DMS153 treated with DMSO at 0.1 percent for 48 hours (cell line): ENCODE results near the gene EEF2KMT.
A peak's percentile ranks its signal among the peaks of the same experiment; 100 is the strongest.
"Not testable (repeated sequence)": the region's sequence is repeated elsewhere in the genome, so short reads cannot be mapped to it uniquely, and the experiment has no call there.

Experiments used
- DNase-seq: peaks from one replicate; lab custom pipeline; 2025; ENCODE audit not compliant: unreplicated experiment; lab: John Stamatoyannopoulos, UW

Gene EEF2KMT

GRCh38 chr16:5071681-5072333 is 25.8 kb downstream of the EEF2KMT start, which contains the start of gene ALG1:
TSS of gene ALG1 (plus strand) at chr16:5071843. CDS start at chr16:5071850, 7 bp downstream.
- peak; percentile 55 for DNase-seq

DNA sequence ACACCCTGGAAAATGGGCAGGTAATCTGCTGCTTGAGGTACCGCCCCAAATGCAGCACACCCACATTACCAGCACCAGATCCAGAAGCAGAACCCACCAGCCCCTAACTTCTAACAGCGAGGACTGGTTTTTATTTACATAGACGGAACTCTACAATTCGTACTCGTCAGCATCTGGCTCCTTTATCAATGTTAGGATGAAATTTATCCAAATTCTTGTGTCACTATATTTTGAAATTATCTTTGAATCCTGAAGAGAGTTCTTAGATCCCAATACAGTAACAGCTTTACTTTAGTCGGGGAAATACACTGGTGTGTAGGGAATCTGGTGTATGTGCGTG is 26.3 kb downstream of the EEF2KMT start:
- no peak for DNase-seq

GRCh38 chr16:5070431-5071186 is 27.0 kb downstream of the EEF2KMT start:
- no peak for DNase-seq

DNA sequence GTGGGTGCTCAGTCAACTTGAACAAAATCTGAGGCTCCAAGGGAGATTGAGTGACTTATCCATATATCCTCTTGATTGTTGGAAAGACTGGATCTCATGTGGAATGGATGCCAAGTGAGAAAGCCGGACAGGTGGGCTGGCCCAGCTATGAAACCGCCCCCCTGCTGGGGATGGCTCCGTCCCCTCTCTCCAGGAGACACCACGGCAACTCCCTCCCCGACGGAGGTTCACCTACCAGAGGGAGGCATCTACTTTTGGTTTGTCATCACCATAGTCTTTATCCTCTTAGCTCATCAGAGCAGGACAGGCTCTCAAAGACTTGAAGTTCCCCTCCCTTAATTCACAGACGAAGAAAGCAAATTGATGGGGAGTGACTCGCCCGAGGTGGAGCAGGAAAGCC is 27.7 kb downstream of the EEF2KMT start:
- no peak for DNase-seq

DNA sequence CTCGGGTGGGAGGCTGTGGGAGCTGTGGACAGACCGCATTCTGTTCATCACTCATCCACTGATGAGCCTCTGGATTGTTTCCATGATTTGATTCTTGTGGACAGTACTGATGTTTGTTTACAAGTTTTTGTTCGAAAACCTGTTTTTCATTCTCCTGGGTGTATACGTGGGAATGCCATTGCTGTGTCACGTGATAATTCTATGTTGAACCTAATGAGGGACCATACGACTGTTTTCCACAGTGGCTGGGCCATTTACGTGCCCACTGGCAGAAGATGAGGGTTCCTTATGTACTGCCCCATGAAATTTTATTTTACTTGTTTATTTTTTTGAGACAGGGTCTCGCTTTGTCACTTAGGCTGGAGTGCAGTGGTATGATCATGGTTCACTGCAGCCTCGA is 28.5 kb downstream of the EEF2KMT start:
- DNase-seq, result no peak

GRCh38 chr16:5066511-5066910 is 31.1 kb downstream of the EEF2KMT start:
- no peak for DNase-seq

DNA sequence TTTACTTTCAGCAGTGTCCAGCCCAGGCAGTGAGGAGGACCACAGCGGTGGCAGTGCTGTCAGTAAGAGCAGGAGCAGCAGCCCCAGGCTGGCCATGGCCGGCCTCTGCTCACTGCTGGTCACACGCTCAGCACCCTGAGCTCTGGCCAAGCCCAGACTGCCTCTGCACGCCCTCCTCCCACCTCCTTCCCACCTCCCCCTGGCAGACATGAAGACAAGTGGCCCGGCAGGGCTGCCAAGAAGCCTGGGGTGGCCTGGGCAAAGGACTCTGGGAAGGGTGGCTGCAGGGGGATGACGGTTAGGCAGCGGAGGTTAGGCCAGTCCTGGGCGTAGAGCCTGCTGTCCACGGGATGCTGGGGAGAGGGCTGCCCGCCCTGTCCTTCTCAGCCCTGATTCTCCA is 31.8 kb downstream of the EEF2KMT start, which contains the start of gene C16orf89:
TSS of gene C16orf89 (minus strand) at position 144 of the 400 bp plus-strand sequence. CDS start at position 96, 48 bp downstream.
- DNase-seq, result no peak

GRCh38 chr16:5065326-5065725 is 32.3 kb downstream of the EEF2KMT start:
- DNase-seq, result no peak

DNA sequence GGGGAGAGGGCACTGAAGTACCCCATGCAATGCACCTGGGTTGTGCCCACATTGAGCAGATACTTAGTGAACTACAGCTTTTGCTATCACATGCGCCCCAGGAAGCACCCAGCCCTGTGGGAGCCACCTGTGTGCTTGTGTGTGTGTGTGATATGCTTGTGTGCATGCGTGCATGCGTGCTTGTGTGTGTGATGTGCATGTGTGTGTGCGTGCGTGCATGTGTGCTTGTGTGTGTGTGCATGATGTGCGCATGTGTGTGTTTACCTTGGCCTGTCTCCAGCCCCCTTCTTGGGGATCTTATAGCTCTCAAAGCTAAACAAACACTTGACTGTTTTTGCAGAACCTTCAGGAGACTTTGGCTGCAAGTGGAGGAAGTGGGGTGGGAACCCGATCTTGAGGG is 32.7 kb downstream of the EEF2KMT start:
- DNase-seq, result no peak

DNA sequence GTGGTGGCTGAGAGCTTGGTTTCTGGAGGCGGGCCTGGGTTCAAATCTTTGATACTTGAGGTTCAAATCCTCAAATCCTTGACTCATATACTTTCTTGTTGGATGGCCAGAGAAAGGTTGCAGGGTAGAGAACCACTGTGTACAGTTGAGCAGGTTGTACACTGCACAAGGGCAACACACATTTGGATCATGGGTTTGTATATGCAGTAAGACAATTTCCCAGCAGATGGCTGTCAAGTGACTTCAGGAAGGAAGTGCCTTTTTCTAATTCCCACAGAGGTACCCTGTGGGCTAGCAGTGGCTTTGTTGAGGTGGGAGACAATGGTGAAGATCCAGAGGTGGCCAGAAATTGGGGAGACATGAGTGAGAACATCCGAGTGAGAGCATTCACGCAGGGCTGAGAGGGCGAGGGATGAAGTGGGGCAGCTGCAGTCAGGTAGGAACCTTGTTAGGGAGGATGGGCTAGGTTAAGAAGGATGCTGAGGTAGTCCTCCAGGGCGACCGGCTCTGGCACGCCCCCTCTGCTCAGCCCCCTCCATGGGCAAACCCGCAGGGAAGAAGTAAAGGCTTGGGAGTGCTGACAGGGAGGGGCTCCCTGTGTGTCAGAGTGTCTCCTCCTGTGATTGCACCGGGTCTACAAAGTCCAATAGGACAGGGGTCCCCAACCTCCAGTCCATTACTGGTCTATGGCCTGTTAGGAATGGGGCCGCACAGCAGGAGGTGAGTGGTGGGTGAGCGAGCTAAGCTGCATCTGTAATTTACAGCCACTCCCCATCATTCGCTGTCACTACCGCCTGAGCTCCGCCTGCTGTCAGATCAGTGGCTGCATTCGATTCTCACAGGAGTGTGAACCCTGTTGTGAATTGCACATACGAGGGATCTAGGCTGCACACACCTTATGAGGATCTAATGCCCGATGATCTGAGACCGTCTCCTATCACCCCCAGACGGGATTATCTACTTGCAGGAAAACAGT is 34.5 kb downstream of the EEF2KMT start:
- DNase-seq, result peak; percentile 2

GRCh38 chr16:5062051-5062450 is 35.5 kb downstream of the EEF2KMT start:
- DNase-seq, result no peak

GRCh38 chr16:5060073-5060641 is 37.4 kb downstream of the EEF2KMT start:
- no peak for DNase-seq

DNA sequence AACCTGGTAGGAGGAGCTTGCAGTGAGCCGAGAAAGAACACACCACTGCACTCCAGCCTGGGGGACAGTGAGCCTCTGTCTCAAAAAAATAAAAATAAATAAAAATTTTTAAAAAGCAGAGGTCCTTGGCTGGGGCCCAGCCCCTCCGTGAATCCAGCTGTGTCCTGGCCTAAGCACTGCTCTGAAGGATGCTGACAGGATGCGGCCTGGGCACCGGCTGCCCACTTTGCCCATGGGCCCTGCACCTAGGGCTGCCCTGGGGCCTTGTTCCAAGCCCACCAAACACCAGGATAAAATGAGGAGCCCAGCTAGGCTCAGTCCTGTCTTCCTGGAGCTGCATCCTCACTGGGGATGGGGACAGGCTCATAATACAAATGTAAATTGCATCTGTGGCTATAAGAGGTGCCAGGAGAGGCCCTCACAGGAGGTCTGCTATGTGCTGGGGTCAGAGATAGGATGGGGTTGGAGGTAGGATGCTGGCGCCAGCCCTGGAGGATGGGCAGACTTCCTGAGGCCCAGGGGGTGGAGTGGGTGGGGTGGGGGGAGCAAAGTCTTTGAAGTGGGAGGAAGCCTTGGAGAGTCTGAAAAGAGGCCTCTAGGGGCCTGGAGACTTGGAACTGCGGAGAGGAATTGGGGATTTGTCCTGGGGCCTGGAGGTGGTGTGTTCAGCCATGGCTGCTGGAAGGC is 38.1 kb downstream of the EEF2KMT start:
- no peak for DNase-seq

DNA sequence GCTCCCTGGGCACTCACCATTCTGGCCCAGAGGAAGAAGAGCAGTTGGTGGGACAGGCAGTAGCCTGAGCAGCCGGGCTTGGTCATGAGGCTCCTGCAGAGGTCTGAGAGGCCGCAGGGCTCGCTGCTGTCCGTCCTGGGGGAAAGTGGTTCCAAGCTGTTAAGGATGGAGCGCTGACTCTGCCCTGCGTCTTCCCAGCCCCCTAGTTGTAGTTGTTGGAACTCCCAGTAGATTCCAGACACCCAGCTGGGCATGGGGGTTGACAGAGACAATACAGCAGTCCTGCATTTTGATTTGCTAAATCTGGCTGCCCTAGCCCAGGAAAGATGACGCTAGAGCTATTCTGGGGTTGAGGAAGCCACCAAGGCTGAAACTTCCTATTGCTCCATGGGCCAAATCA is 39.1 kb downstream of the EEF2KMT start:
- no peak for DNase-seq

GRCh38 chr16:5056352-5056751 is 41.2 kb downstream of the EEF2KMT start:
- no peak for DNase-seq

DNA sequence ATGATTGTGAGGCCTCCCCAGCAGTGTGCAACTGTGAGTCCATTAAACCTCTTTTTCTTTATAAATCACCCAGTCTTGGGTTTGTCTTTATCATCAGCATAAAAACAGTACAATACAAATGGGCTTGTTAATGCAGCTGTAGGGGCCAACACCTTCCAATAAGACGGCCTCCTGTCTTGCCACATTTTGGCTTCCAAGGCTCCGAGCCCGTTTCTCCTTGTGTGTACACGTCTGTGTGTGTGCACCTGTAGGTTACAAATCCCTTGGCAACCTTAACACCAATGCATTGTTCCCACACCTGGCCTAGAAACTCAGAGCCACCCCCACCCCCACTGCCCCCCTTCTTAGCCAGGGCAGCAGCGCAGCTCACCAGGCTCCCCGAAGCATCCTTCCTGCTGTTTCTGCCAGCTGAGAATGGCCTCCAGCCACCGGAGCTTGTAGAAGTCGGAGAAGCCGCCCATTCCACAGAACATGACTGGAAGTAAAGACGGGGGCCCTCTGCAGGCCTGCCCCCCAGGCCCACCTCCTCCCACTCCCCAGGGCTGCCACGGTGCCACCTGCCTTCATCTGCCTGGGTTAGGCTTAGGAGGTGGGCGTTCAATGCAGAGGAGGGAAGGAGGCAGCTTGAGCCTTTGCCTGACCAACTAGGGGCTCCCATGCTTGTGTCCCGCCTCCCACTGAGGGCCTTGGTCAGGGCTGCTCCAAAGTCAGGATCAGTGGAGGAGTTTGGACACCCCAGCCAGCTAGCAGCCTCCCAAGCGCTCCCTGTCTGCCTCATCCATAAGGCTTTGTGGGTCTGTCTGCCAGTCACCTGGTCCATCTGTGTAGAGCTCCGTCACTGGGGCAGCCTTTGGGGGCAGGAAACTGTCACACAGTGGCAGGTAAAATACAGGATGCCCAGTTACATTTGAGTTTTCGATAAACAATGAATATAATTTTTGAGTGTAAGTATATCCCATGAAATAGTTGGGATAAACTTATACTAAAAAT is 42.4 kb downstream of the EEF2KMT start:
- DNase-seq, result no peak

GRCh38 chr16:5046914-5047313 is 50.7 kb downstream of the EEF2KMT start:
- DNase-seq, result no peak

GRCh38 chr16:5045499-5046115 is 52.0 kb downstream of the EEF2KMT start:
- no peak for DNase-seq

DNA sequence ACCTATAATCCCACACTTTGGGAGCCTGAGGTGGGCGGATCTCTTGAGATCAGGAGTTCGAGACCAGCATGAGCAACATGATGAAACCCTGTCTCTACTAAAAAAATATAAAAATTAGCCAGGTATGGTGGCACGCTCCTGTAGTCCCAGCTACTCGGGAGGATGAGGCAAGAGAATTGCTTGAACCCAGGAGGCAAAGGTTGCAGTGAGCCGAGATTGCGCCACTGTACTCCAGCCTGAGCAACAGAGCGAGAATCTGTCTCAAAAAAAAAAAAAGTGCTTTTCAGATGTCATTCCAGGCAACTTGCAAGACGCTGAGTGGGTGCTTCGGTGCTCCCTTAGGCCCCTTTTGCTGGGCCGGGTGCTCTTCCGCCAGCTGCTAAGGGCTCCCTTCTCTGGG is 53.0 kb downstream of the EEF2KMT start:
- DNase-seq, result not testable (repeated sequence)
